ENCODE data around the gene ADGRA1. TPM values are rescaled to one million over a fixed set of nuclear protein-coding genes. Genes with fewer than 3 reads are reported as not detected.

Gene ADGRA1
- total and polyA plus RNA-seq, 2 experiments from 2014 or later: not detected

DNA sequence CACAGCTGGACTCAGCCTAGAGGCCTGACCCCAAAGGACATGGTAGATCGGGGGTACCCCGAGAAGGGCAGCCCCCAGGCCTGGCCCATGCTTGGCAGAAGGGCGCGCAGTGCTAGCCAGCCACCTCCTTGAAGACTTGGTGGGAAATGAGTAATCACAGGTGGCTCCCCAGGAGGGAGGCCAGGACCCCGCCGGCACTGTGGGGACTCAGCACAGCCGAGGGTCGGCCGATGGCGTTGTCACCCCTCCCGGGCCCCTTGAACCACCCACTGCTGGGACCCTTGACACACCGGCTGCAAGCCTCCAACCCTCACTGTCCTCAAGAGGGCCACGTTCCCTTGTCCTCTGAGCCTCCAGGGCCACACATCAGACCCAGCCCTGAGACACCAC, 27.7 kb downstream of the ADGRA1 start:
- DNase-seq: no peak
- 26 to 37% methylated on average over 12 to 13 of the region's 13 CpGs for whole genome bisulfite sequencing, 2 experiments (ENCODE audit: low coverage in 1 of 2, low lambda C conversion rate in 2 of 2, missing lambda C conversion rate in 2 of 2)

DNA sequence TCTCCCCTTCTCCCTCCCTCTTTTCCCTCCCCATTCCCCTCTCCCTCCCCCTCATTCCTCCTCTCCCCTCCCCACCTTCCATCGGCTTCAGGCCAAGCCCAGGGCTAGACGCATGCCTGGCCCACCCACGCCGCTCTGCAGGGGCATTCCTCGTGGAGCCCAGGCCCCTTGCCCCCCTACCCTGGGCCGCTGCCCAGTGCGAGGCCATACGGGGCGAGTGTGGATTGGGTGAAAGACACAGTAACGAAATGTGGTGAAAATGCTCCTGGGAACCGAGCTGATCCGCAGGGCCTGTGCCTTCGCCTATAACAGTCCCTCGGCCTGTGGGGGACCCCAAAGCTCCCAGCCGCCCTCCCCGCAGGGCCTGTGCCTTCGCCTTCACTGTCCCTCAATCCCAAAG, 28.3 kb downstream of the ADGRA1 start:
- no peaks in the 10 kb centered on the region for H3K79me2 ChIP-seq (ENCODE audit: insufficient read depth)

More for the DNA sequence above, 27.7 kb downstream of the ADGRA1 start:
- H3K4me3 ChIP-seq: no peak overlapping the region
- H3K36me3 ChIP-seq (ENCODE audit: low read depth): no peaks in the 10 kb centered on the region
- in situ Hi-C loops (cut with MboI): no loop called here
- no peaks in the 10 kb centered on the region for H3K4me1 ChIP-seq (ENCODE audit: insufficient read depth)
- H3K9me2 ChIP-seq (ENCODE audit: insufficient read depth): no peaks in the 10 kb centered on the region
- no peaks in the 10 kb centered on the region for H3K9me3 ChIP-seq (ENCODE audit: low read depth)
- no peaks in the 10 kb centered on the region for H3K79me2 ChIP-seq (ENCODE audit: insufficient read depth)
- H2AFZ ChIP-seq: no peak overlapping the region
- H3K27ac ChIP-seq: no peak overlapping the region
- H3K4me2 ChIP-seq (ENCODE audit: unreplicated experiment): no peak overlapping the region
- TF ChIP-seq EZH2phosphoT487 (IDR thresholded peaks at IDR 0.05; ENCODE audit: insufficient read depth, low read depth) (no peak), EZH2 (IDR thresholded peaks at IDR 0.05; ENCODE audit: insufficient read depth, poor library complexity, severe bottlenecking) (no peak)
- no peak overlapping the region for H3K9ac ChIP-seq
- H3K27me3 ChIP-seq (replicated peaks; ENCODE audit: insufficient read depth): no peaks in the 10 kb centered on the region
- no peaks in the 10 kb centered on the region for H4K20me1 ChIP-seq (ENCODE audit: insufficient read depth)
- no peaks in the 10 kb centered on the region for H3F3A ChIP-seq (ENCODE audit: insufficient read depth)

DNA sequence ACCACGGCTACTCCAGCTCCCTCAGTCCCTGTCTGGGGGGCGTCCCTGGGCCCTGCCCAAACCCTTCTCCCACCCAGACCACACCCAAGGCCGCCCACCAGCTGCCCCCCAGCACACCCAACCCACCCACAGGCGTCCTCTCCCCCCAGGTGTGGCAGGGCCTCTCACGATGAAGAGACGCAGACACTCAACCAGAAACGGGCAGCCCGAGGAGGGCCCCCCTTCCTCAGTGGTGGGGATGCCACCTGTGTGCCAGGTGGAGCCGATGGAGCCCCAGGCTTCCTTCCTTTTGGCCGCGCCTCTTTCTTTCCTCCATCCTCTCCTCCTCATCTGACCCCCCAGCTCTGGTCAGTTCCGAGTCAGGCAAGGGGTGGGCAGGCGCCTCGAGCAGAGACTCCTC, 28.7 kb downstream of the ADGRA1 start:
- Histone ChIP-seq H3K9ac (no peak overlapping the region), H3K9me2 (ENCODE audit: insufficient read depth) (no peaks in the 10 kb centered on the region), H3K27me3 (replicated peaks; ENCODE audit: insufficient read depth) (no peaks in the 10 kb centered on the region), H3K36me3 (ENCODE audit: low read depth) (no peaks in the 10 kb centered on the region), H3K4me1 (ENCODE audit: insufficient read depth) (no peaks in the 10 kb centered on the region), H4K20me1 (ENCODE audit: insufficient read depth) (no peaks in the 10 kb centered on the region), H3K9me3 (ENCODE audit: low read depth) (no peaks in the 10 kb centered on the region), H3F3A (ENCODE audit: insufficient read depth) (no peaks in the 10 kb centered on the region), H2AFZ (no peak overlapping the region), H3K79me2 (ENCODE audit: insufficient read depth) (no peaks in the 10 kb centered on the region), H3K4me2 (ENCODE audit: unreplicated experiment) (no peak overlapping the region), H3K4me3 (no peak overlapping the region), H3K27ac (no peak overlapping the region)
- in situ Hi-C loops (cut with MboI): no loop called here
- TF ChIP-seq EZH2 (IDR thresholded peaks at IDR 0.05; ENCODE audit: insufficient read depth, poor library complexity, severe bottlenecking) (no peak), EZH2phosphoT487 (IDR thresholded peaks at IDR 0.05; ENCODE audit: insufficient read depth, low read depth) (no peak)
- no peak for DNase-seq
- 37 to 41% methylated on average over 13 to 14 of the region's 14 CpGs for WGBS, 2 experiments (ENCODE audit: low coverage in 1 of 2, low lambda C conversion rate in 2 of 2, missing lambda C conversion rate in 2 of 2)

More for the DNA sequence above, 28.3 kb downstream of the ADGRA1 start:
- Histone ChIP-seq H3F3A (ENCODE audit: insufficient read depth) (no peaks in the 10 kb centered on the region), H3K9ac (no peak overlapping the region), H3K27ac (no peak overlapping the region), H2AFZ (no peak overlapping the region), H3K27me3 (replicated peaks; ENCODE audit: insufficient read depth) (no peaks in the 10 kb centered on the region), H3K36me3 (ENCODE audit: low read depth) (no peaks in the 10 kb centered on the region), H3K4me2 (ENCODE audit: unreplicated experiment) (no peak overlapping the region), H3K4me3 (no peak overlapping the region), H3K4me1 (ENCODE audit: insufficient read depth) (no peaks in the 10 kb centered on the region), H3K9me3 (ENCODE audit: low read depth) (no peaks in the 10 kb centered on the region), H4K20me1 (ENCODE audit: insufficient read depth) (no peaks in the 10 kb centered on the region), H3K9me2 (ENCODE audit: insufficient read depth) (no peaks in the 10 kb centered on the region)
- no peak for DNase-seq
- no peak for TF ChIP-seq EZH2phosphoT487 (IDR thresholded peaks at IDR 0.05; ENCODE audit: insufficient read depth, low read depth)
- no peak for TF ChIP-seq EZH2 (IDR thresholded peaks at IDR 0.05; ENCODE audit: insufficient read depth, poor library complexity, severe bottlenecking)
- in situ Hi-C loops (cut with MboI): no loop called here
- WGBS, 2 experiments (ENCODE audit: low coverage in 1 of 2, low lambda C conversion rate in 2 of 2, missing lambda C conversion rate in 2 of 2): 35 to 45% methylated on average over 14 to 17 of the region's 17 CpGs

DNA sequence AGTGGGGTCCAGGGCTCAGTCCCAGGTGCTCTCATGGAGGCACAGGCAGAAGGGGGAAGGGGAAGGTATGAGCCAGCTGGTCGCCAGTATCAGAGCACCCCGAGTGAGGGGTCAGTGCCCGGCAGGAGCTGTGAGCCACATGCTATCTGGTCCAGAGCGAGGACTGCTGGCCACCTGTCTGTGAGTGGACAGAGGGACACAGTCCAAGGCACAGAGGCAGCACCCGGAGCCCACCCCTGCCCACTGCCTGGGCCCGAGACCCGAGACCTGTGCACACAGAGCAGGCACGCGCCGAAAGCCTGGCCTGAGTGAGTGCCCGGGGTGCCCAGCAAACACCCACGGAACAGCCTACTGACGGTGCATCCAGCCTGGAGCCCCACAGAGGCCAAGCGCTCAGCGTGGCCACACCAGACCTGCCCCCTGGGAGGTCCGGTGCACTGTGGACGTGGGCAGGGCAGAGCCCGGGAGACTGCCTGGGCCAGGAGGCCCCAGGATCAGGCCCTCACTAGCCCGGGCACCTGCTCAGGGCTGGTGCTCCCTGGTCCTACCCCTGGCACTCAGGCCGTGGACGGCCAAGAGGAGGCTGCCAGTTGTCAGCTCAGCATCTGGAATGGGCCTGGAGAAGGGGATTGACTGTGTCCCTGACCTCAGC, 29.4 kb downstream of the ADGRA1 start:
- DNase-seq: no peak
- in situ Hi-C loops (cut with MboI): no loop called here
- no peaks in the 10 kb centered on the region for H3F3A ChIP-seq (ENCODE audit: insufficient read depth)

More for the DNA sequence above, 29.4 kb downstream of the ADGRA1 start:
- Histone ChIP-seq H3K9me2 (ENCODE audit: insufficient read depth) (no peaks in the 10 kb centered on the region), H3K4me2 (ENCODE audit: unreplicated experiment) (no peak overlapping the region), H2AFZ (no peak overlapping the region), H4K20me1 (ENCODE audit: insufficient read depth) (no peaks in the 10 kb centered on the region), H3K79me2 (ENCODE audit: insufficient read depth) (no peaks in the 10 kb centered on the region), H3K36me3 (ENCODE audit: low read depth) (no peaks in the 10 kb centered on the region), H3K9ac (no peak overlapping the region), H3K9me3 (ENCODE audit: low read depth) (no peaks in the 10 kb centered on the region), H3K27me3 (replicated peaks; ENCODE audit: insufficient read depth) (no peaks in the 10 kb centered on the region), H3K4me1 (ENCODE audit: insufficient read depth) (no peaks in the 10 kb centered on the region), H3K27ac (no peak overlapping the region), H3K4me3 (no peak overlapping the region)
- TF ChIP-seq EZH2 (IDR thresholded peaks at IDR 0.05; ENCODE audit: insufficient read depth, poor library complexity, severe bottlenecking) (no peak), EZH2phosphoT487 (IDR thresholded peaks at IDR 0.05; ENCODE audit: insufficient read depth, low read depth) (no peak)
- WGBS, 2 experiments (ENCODE audit: low coverage in 1 of 2, low lambda C conversion rate in 2 of 2, missing lambda C conversion rate in 2 of 2): 68 to 79% methylated on average over 20 to 21 of the region's 21 CpGs
